GM18505 (cell line): ENCODE data around the gene CACNA2D1.

Source experiments
- ATAC-seq: cut with Tn5 transposase; IDR thresholded peaks from one replicate; pipeline ENCODE4 v1.9.1; 2021; ENCODE audit not compliant: unreplicated experiment
- POLR2A ChIP-seq: IDR thresholded peaks from 4 replicates; pipeline ENCODE4 v1.6.1; 2011; ENCODE audit warnings: borderline replicate concordance; ENCODE audit not compliant: insufficient read depth, insufficient read length; ENCODE audit errors: extremely low read depth

Gene CACNA2D1

GRCh38 chr7:82373926-82374635 lies 69.5 kb downstream of the CACNA2D1 start:
- no peak for TF ChIP-seq POLR2A
- no peak for ATAC-seq

- TF ChIP-seq POLR2A = no peak
- ATAC-seq = no peak
Measured at GRCh38 chr7:82364671-82365070, 78.9 kb downstream of the CACNA2D1 start.

- no peak for ATAC-seq
- TF ChIP-seq POLR2A = no peak
Measured at GRCh38 chr7:82364048-82364447, 79.5 kb downstream of the CACNA2D1 start.

- no peak for ATAC-seq
- TF ChIP-seq POLR2A = no peak
Measured at GRCh38 chr7:82362129-82362706, 81.4 kb downstream of the CACNA2D1 start.

- no peak for TF ChIP-seq POLR2A
Measured at GRCh38 chr7:82360591-82361368, 82.8 kb downstream of the CACNA2D1 start.

GRCh38 chr7:82359426-82359825 lies 84.2 kb downstream of the CACNA2D1 start:
- ATAC-seq = no peak
- TF ChIP-seq POLR2A = no peak

More at GRCh38 chr7:82360591-82361368, 82.8 kb downstream of the CACNA2D1 start:
- no peak for ATAC-seq

- no peak for TF ChIP-seq POLR2A
- no peak for ATAC-seq
Measured at GRCh38 chr7:82358923-82359322, 84.7 kb downstream of the CACNA2D1 start.

- ATAC-seq = no peak
Measured at GRCh38 chr7:82358009-82358578, 85.5 kb downstream of the CACNA2D1 start.

GRCh38 chr7:82348251-82348650 lies 95.3 kb downstream of the CACNA2D1 start:
- no peak for ATAC-seq
- no peak for TF ChIP-seq POLR2A

More at GRCh38 chr7:82358009-82358578, 85.5 kb downstream of the CACNA2D1 start:
- TF ChIP-seq POLR2A = no peak

- no peak for TF ChIP-seq POLR2A
- no peak for ATAC-seq
Measured at GRCh38 chr7:82347808-82348207, 95.8 kb downstream of the CACNA2D1 start.

- no peak for TF ChIP-seq POLR2A
- no peak for ATAC-seq
Measured at GRCh38 chr7:82345886-82346285, 97.7 kb downstream of the CACNA2D1 start.

GRCh38 chr7:82343716-82344115 lies 99.9 kb downstream of the CACNA2D1 start:
- no peak for TF ChIP-seq POLR2A
- ATAC-seq = no peak

- no peak for ATAC-seq
- no peak for TF ChIP-seq POLR2A
Measured at GRCh38 chr7:82339958-82340357, 103.6 kb downstream of the CACNA2D1 start.
